Stimulated activated CD4-positive, alpha-beta T cell treated with anti-CD3 and anti-CD28 coated beads, Interleukin-1b, Interleukin-23, amount 100 ng/mL, for 48 hours (primary cell): ENCODE measurements around the gene MAGI2.

ENCODE experiments used
- DNase-seq: peaks from one replicate; pipeline ENCODE4 v3.0.0-alpha.2; 2020

MAGI2 gene

GRCh38 chr7:78443811-78444210, 1009.7 kb downstream of the MAGI2 start:
- DNase-seq = no peak

- DNase-seq = no peak
Observed at GRCh38 chr7:78441737-78442136, 1011.7 kb downstream of the MAGI2 start.

- DNase-seq = no peak
Observed at GRCh38 chr7:78438433-78438832, 1015.0 kb downstream of the MAGI2 start.

GRCh38 chr7:78437118-78437517, 1016.3 kb downstream of the MAGI2 start:
- DNase-seq = no peak

GRCh38 chr7:78435355-78435754, 1018.1 kb downstream of the MAGI2 start:
- DNase-seq = no peak

- DNase-seq = no peak
Observed at GRCh38 chr7:78434281-78434680, 1019.2 kb downstream of the MAGI2 start.

- DNase-seq = no peak
Observed at GRCh38 chr7:78433421-78433820, 1020.0 kb downstream of the MAGI2 start.

GRCh38 chr7:78429878-78430277, 1023.6 kb downstream of the MAGI2 start:
- no peak for DNase-seq

- no peak for DNase-seq
Observed at GRCh38 chr7:78427209-78427608, 1026.3 kb downstream of the MAGI2 start.

- DNase-seq = no peak
Observed at GRCh38 chr7:78420001-78420400, 1033.5 kb downstream of the MAGI2 start.

- DNase-seq = no peak
Observed at GRCh38 chr7:78417180-78417853, 1036.2 kb downstream of the MAGI2 start.

- no peak for DNase-seq
Observed at GRCh38 chr7:78413568-78413967, 1039.9 kb downstream of the MAGI2 start.

- DNase-seq = no peak
Observed at GRCh38 chr7:78412216-78412858, 1041.1 kb downstream of the MAGI2 start.

GRCh38 chr7:78407031-78407430, 1046.4 kb downstream of the MAGI2 start:
- DNase-seq = no peak

GRCh38 chr7:78406531-78406930, 1046.9 kb downstream of the MAGI2 start:
- no peak for DNase-seq

GRCh38 chr7:78402096-78402495, 1051.4 kb downstream of the MAGI2 start:
- DNase-seq = no peak

GRCh38 chr7:78400038-78400437, 1053.4 kb downstream of the MAGI2 start:
- DNase-seq = no peak

GRCh38 chr7:78399033-78399769, 1054.3 kb downstream of the MAGI2 start:
- DNase-seq = no peak

GRCh38 chr7:78398576-78398975, 1054.9 kb downstream of the MAGI2 start:
- no peak for DNase-seq

- no peak for DNase-seq
Observed at GRCh38 chr7:78398081-78398480, 1055.4 kb downstream of the MAGI2 start.

GRCh38 chr7:78396210-78396609, 1057.3 kb downstream of the MAGI2 start:
- DNase-seq = no peak

- no peak for DNase-seq
Observed at GRCh38 chr7:78395298-78396036, 1058.0 kb downstream of the MAGI2 start.

GRCh38 chr7:78389022-78389421, 1064.4 kb downstream of the MAGI2 start:
- no peak for DNase-seq
